ENCODE measurements around the gene COL10A1.

DNA sequence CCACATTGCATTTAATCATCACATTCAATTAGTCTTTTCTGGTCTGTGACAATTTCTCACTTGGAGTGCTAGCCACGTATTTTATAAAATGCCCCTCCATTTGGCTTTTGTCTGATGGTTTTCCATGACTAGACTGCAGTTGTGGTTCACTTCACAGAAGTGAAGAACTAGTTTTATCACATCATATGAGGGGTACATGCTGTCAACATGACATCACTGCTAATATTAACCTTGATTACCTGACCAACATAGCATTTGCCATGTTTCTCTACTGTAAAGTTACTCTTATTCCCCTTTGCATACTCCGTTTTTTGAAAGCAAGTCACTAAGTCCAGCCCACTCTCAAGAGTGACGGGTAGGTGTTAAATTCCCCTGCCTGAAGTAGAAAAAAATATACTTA lies 48.0 kb upstream of the COL10A1 start:
- TF ChIP-seq, protein P1, sequence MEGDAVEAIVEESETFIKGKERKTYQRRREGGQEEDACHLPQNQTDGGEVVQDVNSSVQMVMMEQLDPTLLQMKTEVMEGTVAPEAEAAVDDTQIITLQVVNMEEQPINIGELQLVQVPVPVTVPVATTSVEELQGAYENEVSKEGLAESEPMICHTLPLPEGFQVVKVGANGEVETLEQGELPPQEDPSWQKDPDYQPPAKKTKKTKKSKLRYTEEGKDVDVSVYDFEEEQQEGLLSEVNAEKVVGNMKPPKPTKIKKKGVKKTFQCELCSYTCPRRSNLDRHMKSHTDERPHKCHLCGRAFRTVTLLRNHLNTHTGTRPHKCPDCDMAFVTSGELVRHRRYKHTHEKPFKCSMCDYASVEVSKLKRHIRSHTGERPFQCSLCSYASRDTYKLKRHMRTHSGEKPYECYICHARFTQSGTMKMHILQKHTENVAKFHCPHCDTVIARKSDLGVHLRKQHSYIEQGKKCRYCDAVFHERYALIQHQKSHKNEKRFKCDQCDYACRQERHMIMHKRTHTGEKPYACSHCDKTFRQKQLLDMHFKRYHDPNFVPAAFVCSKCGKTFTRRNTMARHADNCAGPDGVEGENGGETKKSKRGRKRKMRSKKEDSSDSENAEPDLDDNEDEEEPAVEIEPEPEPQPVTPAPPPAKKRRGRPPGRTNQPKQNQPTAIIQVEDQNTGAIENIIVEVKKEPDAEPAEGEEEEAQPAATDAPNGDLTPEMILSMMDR (IDR thresholded peaks at IDR 0.05), result no peak
- no peak for TF ChIP-seq POLR2A (IDR thresholded peaks at IDR 0.05)

Data from gastroesophageal sphincter (tissue), 3 donors.